Islet of Langerhans (tissue), 1 donor: ENCODE measurements around the gene PDE6C.

Source experiments
- FAIRE-seq: peaks from one replicate; lab custom pipeline; 2011; peaks lifted over from hg19 to GRCh38; lab: Jason Lieb, UNC

Gene PDE6C

GRCh38 chr10:93702210-93703001, 90.1 kb downstream of the PDE6C start, which contains the start of gene FRA10AC1:
TSS of gene FRA10AC1 (minus strand) at chr10:93702592. CDS start at chr10:93700106, 2,486 bp downstream.
- FAIRE-seq = peak; percentile 53

DNA sequence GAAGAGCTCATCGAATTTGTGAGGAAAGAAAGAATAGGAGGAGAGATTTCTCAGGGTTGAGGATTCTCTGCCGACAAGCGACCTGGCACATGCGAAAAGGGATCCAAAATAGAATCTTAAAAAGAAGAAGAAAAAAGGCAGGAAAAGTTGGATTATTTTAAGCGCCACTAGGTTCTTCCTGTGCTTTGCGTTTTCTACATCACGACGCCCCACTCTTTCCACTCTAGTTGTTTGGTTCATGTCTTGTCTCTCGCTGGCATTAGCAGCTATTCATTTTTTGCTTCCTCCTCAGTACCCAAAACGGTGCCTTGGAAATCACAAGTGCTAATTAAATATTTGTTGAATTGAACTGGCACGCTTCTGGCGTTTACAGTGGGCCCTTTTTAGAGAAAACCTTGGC, 90.7 kb downstream of the PDE6C start:
- peak; percentile 33 for FAIRE-seq

DNA sequence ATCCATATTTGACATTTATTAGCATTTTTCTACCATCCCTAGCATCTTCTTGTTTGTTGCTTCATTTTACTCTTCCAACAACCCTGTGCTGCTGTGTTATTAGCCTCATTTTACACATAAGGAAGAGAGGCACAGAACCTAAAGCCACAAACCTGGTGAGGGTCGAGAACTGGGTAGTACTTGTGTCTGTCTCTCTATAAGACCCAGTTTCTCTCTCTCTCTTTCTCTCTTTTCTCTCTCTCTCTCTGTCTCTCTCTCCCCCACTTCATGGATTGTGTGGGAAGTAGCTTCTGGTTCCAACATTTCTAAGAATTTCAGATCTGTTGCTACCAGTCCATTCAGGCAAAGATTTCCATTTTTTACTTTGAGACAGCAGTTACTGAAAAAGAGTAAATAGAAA, 91.5 kb downstream of the PDE6C start:
- no peak for FAIRE-seq

GRCh38 chr10:93704451-93704850, 92.1 kb downstream of the PDE6C start:
- no peak for FAIRE-seq

- no peak for FAIRE-seq
Observed at GRCh38 chr10:93707623-93708022, 95.3 kb downstream of the PDE6C start.

DNA sequence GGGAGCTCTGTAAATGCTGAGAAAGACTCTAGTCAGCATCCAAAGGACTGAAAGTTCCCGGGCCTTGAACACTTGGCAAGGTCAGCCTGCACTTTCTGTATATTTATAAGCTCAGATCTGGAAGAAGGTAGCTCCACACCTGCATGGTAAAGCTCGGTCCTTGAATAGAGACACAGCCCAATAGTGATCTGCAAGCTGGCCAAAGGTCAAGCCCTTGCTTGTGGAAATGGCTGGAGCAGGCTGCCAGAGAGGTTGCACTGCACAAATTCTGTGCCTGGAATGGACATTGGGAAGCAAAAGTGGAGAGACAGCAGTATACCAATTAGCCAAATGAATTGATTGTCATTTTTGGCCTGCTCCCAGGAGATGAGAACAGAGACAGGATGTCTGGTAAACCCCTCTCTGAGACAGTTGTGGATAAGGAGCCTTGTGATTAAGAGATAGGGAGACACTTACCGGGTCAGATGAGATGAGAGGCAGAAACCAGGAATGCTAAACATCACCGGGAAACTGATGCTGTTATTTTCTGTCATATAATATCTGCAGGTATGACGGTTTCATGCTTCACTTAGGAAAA, 98.1 kb downstream of the PDE6C start:
- FAIRE-seq = no peak

DNA sequence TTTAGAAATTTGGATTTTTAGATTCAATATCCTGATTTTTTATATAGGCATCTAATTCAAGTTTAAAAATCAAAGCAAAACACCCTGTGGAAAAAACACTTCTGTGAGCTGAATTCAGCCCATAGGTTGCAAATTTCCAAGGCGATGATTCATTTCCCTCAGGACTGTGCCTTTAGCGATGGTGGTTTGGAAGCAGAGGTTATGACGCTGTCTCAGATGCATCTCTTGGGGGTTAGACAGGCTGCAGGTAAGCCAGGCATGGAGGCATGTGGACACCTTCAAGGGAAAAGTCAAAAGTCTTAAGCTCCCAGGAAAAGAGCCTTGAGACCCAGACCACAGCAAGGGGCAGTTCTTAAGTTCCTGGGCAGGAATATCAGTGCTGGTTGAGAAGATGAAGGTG, 99.6 kb downstream of the PDE6C start:
- no peak for FAIRE-seq

DNA sequence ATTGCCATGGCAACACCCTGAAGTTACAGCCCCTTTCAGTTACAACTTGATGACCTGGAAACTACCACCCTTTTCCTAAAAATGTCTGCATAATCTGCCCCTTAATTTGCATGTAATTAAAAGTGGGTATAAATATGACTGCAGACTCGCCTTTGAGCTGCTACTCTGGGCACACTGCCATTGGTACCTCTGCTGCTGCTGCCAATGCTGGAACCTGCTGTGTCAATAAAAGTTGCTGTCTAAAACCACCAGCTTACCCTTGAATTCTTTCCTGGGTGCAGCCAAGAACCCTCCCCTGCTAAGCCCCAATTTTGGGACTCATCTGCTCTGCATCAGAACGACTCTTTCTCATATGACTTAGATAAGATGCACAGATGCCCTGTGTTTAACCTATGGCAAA, 100.3 kb downstream of the PDE6C start:
- FAIRE-seq = no peak

- FAIRE-seq = no peak
Observed at GRCh38 chr10:93715345-93715744, 103.0 kb downstream of the PDE6C start.
